ENCODE results near the gene PTCH1. TPM values are rescaled to one million over a fixed set of nuclear protein-coding genes. Genes with fewer than 3 reads are reported as not detected.

The PTCH1 gene
- total RNA-seq, 1 donor from 2014 or later: 81.0 TPM

DNA sequence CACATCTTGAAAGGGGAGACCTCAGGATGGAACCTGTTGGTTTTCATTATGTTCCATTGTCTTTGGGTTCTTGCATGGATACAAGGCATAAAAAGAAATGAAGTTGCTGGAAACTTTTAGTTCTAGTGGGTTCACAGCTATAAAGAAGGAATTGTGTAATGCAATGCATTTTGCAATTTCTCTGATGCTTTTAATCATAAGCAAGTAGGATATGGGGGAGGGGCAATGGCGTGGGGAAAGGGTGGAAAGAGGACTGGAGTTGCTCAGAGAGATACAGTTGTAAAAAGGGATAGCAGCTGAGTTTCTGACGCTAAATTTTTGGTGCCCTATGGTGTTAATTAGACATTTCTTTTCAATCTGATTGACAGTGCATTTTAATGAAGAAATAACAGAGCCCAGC lies 110.7 kb downstream of the PTCH1 start:
- no peak for DNase-seq (ENCODE audit: low spot score)

DNA sequence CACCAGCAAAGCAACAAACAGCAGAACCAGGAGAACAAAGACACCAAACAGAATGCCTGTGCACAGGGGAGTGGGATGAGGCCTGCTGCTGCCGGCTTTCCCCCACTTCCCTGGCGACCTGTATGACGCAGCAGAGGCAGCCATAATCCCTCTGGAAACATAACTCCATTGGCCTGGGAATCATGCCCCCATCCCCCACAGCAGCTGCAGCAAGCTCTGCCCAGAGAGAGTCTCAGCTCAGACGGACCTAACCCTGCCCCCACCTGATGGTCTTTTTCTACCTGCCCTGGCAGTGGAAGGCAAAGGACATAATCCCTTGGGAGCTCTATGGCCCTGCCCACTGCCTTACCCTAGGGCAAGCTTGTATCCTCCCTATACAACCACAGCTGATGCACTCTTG lies 117.5 kb downstream of the PTCH1 start:
- DNase-seq (ENCODE audit: low spot score): no peak

Other genes with a start within 250 kb of the PTCH1 start
- 16.5 TPM for gene FANCC, start 199.3 kb downstream of the PTCH1 start, total RNA-seq

Data from ureter (tissue), 1 donor.